ENCODE measurements around the gene AIP.

The AIP gene

DNA sequence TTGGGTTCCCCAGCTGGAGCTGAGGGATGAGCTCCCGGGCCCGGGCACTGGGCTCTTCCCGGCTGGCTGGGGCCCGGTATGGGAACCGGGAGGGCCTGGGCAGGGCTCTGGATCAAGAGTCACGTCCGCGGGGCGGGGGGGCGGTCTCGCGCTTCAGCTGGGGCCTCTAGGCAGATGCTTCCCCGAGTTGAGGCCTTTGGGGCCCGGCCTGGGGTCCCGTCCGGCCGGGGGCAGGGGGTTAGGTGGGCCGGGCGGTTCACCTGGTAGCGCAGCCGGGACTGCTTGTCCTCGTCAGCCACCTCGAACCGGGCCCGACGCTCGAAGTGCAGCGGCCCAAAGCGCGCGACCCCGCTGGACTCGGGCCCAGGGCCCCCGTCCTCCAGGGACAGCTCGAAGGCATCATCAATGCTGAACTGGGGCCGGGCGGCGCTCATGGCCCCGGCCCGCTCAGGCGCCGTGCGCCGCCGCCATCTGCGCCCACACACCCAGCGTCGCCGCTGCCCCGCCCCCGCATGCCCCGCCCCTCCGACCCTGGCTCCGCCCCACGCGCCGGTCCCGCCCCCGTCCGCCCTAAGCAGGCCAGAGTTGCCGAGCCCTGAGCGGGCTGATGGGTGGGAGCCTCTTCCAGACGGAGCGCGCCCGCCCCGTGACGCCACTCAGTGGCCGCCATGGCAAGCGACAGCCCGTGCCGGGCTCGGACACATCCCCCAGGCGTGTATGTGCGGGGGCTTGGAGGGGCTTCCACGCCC is 13.9 kb upstream of the AIP start, which contains the start of gene TMEM134 (continued):
- TF ChIP-seq, protein P1, sequence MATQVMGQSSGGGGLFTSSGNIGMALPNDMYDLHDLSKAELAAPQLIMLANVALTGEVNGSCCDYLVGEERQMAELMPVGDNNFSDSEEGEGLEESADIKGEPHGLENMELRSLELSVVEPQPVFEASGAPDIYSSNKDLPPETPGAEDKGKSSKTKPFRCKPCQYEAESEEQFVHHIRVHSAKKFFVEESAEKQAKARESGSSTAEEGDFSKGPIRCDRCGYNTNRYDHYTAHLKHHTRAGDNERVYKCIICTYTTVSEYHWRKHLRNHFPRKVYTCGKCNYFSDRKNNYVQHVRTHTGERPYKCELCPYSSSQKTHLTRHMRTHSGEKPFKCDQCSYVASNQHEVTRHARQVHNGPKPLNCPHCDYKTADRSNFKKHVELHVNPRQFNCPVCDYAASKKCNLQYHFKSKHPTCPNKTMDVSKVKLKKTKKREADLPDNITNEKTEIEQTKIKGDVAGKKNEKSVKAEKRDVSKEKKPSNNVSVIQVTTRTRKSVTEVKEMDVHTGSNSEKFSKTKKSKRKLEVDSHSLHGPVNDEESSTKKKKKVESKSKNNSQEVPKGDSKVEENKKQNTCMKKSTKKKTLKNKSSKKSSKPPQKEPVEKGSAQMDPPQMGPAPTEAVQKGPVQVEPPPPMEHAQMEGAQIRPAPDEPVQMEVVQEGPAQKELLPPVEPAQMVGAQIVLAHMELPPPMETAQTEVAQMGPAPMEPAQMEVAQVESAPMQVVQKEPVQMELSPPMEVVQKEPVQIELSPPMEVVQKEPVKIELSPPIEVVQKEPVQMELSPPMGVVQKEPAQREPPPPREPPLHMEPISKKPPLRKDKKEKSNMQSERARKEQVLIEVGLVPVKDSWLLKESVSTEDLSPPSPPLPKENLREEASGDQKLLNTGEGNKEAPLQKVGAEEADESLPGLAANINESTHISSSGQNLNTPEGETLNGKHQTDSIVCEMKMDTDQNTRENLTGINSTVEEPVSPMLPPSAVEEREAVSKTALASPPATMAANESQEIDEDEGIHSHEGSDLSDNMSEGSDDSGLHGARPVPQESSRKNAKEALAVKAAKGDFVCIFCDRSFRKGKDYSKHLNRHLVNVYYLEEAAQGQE (tag by site-specific recombination; IDR thresholded peaks at IDR 0.05), result no peak
- no peak for TF ChIP-seq HOXC10 (CRISPR knock-in tag; IDR thresholded peaks at IDR 0.05)
- no peak for TF ChIP-seq GFI1B (tag by site-specific recombination; IDR thresholded peaks at IDR 0.05)
- no peak for TF ChIP-seq ZNF24 (tag by site-specific recombination; IDR thresholded peaks at IDR 0.05)
- TF ChIP-seq ZFP3 (tag by site-specific recombination; IDR thresholded peaks at IDR 0.05; ENCODE audit: low read depth), result no peak
- TF ChIP-seq ZNF37A (tag by site-specific recombination; IDR thresholded peaks at IDR 0.05), result no peak
- no peak for TF ChIP-seq ZNF239 (tag by site-specific recombination; IDR thresholded peaks at IDR 0.05)
- no peak for TF ChIP-seq MZF1 (tag by site-specific recombination; IDR thresholded peaks at IDR 0.05; ENCODE audit: borderline replicate concordance)
- TF ChIP-seq ZNF830 (tag by site-specific recombination; IDR thresholded peaks at IDR 0.05; ENCODE audit: low read depth), result no peak
- TF ChIP-seq ZNF391 (tag by site-specific recombination; IDR thresholded peaks at IDR 0.05; ENCODE audit: borderline replicate concordance, low read depth), result no peak; the same call in 1 of the 2 replicates
- TF ChIP-seq ZNF341 (tag by site-specific recombination; IDR thresholded peaks at IDR 0.05; ENCODE audit: low read depth), result peak; percentile 48; the same call in 1 of the 2 replicates
- TF ChIP-seq GLI4 (tag by site-specific recombination; IDR thresholded peaks at IDR 0.05), result no peak
- TF ChIP-seq, protein P2, sequence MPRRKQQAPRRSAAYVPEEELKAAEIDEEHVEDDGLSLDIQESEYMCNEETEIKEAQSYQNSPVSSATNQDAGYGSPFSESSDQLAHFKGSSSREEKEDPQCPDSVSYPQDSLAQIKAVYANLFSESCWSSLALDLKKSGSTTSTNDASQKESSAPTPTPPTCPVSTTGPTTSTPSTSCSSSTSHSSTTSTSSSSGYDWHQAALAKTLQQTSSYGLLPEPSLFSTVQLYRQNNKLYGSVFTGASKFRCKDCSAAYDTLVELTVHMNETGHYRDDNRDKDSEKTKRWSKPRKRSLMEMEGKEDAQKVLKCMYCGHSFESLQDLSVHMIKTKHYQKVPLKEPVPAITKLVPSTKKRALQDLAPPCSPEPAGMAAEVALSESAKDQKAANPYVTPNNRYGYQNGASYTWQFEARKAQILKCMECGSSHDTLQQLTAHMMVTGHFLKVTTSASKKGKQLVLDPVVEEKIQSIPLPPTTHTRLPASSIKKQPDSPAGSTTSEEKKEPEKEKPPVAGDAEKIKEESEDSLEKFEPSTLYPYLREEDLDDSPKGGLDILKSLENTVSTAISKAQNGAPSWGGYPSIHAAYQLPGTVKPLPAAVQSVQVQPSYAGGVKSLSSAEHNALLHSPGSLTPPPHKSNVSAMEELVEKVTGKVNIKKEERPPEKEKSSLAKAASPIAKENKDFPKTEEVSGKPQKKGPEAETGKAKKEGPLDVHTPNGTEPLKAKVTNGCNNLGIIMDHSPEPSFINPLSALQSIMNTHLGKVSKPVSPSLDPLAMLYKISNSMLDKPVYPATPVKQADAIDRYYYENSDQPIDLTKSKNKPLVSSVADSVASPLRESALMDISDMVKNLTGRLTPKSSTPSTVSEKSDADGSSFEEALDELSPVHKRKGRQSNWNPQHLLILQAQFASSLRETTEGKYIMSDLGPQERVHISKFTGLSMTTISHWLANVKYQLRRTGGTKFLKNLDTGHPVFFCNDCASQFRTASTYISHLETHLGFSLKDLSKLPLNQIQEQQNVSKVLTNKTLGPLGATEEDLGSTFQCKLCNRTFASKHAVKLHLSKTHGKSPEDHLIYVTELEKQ (tag by site-specific recombination; IDR thresholded peaks at IDR 0.05; ENCODE audit: borderline replicate concordance), result no peak
- TF ChIP-seq KLF9 (tag by site-specific recombination; IDR thresholded peaks at IDR 0.05; ENCODE audit: low read depth), result no peak; the same call in 1 of the 2 replicates
- no peak for TF ChIP-seq ZNF221 (tag by site-specific recombination; IDR thresholded peaks at IDR 0.05; ENCODE audit: borderline replicate concordance)
- peak; percentile 88 for TF ChIP-seq ZBTB20 (tag by site-specific recombination; IDR thresholded peaks at IDR 0.05)
- TF ChIP-seq, protein P3, sequence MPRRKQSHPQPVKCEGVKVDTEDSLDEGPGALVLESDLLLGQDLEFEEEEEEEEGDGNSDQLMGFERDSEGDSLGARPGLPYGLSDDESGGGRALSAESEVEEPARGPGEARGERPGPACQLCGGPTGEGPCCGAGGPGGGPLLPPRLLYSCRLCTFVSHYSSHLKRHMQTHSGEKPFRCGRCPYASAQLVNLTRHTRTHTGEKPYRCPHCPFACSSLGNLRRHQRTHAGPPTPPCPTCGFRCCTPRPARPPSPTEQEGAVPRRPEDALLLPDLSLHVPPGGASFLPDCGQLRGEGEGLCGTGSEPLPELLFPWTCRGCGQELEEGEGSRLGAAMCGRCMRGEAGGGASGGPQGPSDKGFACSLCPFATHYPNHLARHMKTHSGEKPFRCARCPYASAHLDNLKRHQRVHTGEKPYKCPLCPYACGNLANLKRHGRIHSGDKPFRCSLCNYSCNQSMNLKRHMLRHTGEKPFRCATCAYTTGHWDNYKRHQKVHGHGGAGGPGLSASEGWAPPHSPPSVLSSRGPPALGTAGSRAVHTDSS (tag by site-specific recombination; IDR thresholded peaks at IDR 0.05), result no peak
- no peak for TF ChIP-seq ZNF121 (tag by site-specific recombination; IDR thresholded peaks at IDR 0.05)
- no peak for TF ChIP-seq ZSCAN30 (tag by site-specific recombination; IDR thresholded peaks at IDR 0.05)
- TF ChIP-seq, protein P4, sequence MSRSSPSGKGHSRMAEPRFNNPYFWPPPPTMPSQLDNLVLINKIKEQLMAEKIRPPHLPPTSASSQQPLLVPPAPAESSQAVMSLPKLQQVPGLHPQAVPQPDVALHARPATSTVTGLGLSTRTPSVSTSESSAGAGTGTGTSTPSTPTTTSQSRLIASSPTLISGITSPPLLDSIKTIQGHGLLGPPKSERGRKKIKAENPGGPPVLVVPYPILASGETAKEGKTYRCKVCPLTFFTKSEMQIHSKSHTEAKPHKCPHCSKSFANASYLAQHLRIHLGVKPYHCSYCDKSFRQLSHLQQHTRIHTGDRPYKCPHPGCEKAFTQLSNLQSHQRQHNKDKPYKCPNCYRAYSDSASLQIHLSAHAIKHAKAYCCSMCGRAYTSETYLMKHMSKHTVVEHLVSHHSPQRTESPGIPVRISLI (tag by site-specific recombination; IDR thresholded peaks at IDR 0.05), result no peak
- no peak for TF ChIP-seq ZNF792 (tag by site-specific recombination; IDR thresholded peaks at IDR 0.05)
- TF ChIP-seq ZNF211 (tag by site-specific recombination; IDR thresholded peaks at IDR 0.05; ENCODE audit: low read depth), result no peak
- no peak for TF ChIP-seq ZNF311 (tag by site-specific recombination; IDR thresholded peaks at IDR 0.05; ENCODE audit: borderline replicate concordance)
- TF ChIP-seq, protein P5, sequence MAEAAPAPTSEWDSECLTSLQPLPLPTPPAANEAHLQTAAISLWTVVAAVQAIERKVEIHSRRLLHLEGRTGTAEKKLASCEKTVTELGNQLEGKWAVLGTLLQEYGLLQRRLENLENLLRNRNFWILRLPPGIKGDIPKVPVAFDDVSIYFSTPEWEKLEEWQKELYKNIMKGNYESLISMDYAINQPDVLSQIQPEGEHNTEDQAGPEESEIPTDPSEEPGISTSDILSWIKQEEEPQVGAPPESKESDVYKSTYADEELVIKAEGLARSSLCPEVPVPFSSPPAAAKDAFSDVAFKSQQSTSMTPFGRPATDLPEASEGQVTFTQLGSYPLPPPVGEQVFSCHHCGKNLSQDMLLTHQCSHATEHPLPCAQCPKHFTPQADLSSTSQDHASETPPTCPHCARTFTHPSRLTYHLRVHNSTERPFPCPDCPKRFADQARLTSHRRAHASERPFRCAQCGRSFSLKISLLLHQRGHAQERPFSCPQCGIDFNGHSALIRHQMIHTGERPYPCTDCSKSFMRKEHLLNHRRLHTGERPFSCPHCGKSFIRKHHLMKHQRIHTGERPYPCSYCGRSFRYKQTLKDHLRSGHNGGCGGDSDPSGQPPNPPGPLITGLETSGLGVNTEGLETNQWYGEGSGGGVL (tag by site-specific recombination; IDR thresholded peaks at IDR 0.05), result peak; percentile 19; the same call in 1 of the 2 replicates
- no peak for TF ChIP-seq ZNF791 (tag by site-specific recombination; IDR thresholded peaks at IDR 0.05)

Data from HEK293 (cell line).